ENCODE measurements around the gene LRRC3.

GRCh38 chr21:44466996-44467858 lies 11.9 kb downstream of the LRRC3 start:
- TF ChIP-seq CTCF (IDR thresholded peaks at IDR 0.05; ENCODE audit: low read length): no peak
- no peak for TF ChIP-seq EZH2 (optimal IDR thresholded peaks at IDR 0.05; ENCODE audit: low read depth, low read length)

All from MM.1S (cell line).